Ectodermal cell (in vitro differentiated cells): Measurements from ENCODE around the gene LBH. TPM values are rescaled to one million over a fixed set of nuclear protein-coding genes. Genes with fewer than 3 reads are reported as not detected.

Experiments used
- H3K27ac ChIP-seq: 2 replicates; pipeline ENCODE4 v1.7.0; 2013; ENCODE audit warnings: mild to moderate bottlenecking, low read depth, low read length; ENCODE audit not compliant: insufficient read depth, poor library complexity, severe bottlenecking
- H3K27me3 ChIP-seq: 2 replicates; pipeline ENCODE4 v1.7.0; 2013; ENCODE audit warnings: mild to moderate bottlenecking, low read length; ENCODE audit not compliant: insufficient read depth, control insufficient read depth, poor library complexity, severe bottlenecking
- H3K36me3 ChIP-seq: one replicate; pipeline ENCODE4 v1.7.0; 2013; ENCODE audit warnings: low read length; ENCODE audit not compliant: control insufficient read depth, insufficient read depth
- H3K4me1 ChIP-seq: one replicate; pipeline ENCODE4 v1.7.0; 2013; ENCODE audit warnings: low read length; ENCODE audit not compliant: control insufficient read depth, insufficient read depth
- H3K4me3 ChIP-seq: 2 replicates; pipeline ENCODE4 v1.7.0; 2013; ENCODE audit warnings: low read depth, low read length, control low read depth; ENCODE audit not compliant: insufficient read depth
- H3K9me3 ChIP-seq: 2 replicates; pipeline ENCODE4 v1.7.0; 2013; ENCODE audit warnings: mild to moderate bottlenecking, low read length, moderate library complexity; ENCODE audit not compliant: control insufficient read depth
- WGBS, 2 experiments: methylation state at CpG; one replicate each; pipeline ENCODE4 v1.1.7; 2013; ENCODE audit warnings: missing lambda C conversion rate in 2 of 2; 5-methylcytosine and 5-hydroxymethylcytosine counted together
- polyA plus RNA-seq, 4 experiments: library from polyadenylated mRNA; stranded (reverse); fragments of 50-300 nt; gene quantifications; one replicate each; pipeline ENCODE4 v1.2.3, GENCODE V29; 2013

Gene LBH
- 2.9 TPM for polyA plus RNA-seq (2013, experiment 1 of 4)
- polyA plus RNA-seq (2013, experiment 2 of 4) = 2.6 TPM
- 5.2 TPM for polyA plus RNA-seq (2013, experiment 3 of 4)
- 3.2 TPM for polyA plus RNA-seq (2013, experiment 4 of 4)

DNA sequence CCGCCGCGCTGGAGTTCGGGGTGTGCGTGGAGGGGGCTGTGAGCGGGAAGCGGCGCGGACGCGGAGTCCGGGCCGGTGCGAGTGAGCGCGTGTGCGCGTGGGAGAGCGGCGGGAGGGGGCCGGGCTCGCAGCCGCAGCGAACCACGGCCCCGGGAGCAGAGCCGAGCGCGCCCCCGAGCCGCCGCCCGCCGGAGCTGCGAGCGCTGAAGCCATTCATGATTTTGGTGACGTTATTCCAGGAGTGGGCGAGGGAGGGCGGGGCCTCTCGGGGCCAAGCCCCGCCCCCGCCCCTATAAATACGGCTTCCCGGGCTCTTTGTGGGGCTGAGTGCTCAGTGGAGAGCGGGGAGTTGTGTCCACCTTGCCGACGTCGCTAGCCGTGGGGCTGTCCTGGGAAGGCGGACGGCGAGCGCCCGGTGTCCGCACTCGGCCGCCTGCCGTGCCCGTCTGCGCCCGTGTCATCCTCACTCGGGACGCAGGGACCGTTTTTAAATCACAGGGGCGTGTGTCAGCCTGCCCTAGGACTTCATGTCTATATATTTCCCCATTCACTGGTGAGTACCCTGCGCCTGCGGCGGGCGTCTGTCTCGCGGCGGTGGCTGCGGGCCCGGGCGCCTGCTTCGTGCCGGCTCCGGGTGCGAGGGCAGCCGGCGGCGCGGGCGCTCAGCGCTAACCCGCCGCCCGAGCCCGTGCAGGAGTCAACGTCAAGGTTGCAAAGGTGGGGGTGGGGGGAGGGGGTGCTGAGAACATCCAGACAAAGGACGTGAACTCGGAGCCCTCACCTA lies at the start of gene LBH:
LBH (plus strand) TSS at position 323 of the 784 bp plus-strand sequence; CDS start at position 528, 205 bp downstream.
- H3K36me3 ChIP-seq = no peaks in the 10 kb centered on the region
- H3K27ac ChIP-seq = no peak within 1 kb of the TSS
- no peaks in the 10 kb centered on the region for H3K9me3 ChIP-seq
- peaks cover 7% of the 10 kb centered on the region for H3K4me1 ChIP-seq
- 0 to 1% methylated on average over 92 of the region's 92 CpGs for WGBS, 2 experiments
- H3K4me3 ChIP-seq = peak within 1 kb of the TSS; percentile 47
- H3K27me3 ChIP-seq = peaks cover 53% of the 10 kb centered on the region

DNA sequence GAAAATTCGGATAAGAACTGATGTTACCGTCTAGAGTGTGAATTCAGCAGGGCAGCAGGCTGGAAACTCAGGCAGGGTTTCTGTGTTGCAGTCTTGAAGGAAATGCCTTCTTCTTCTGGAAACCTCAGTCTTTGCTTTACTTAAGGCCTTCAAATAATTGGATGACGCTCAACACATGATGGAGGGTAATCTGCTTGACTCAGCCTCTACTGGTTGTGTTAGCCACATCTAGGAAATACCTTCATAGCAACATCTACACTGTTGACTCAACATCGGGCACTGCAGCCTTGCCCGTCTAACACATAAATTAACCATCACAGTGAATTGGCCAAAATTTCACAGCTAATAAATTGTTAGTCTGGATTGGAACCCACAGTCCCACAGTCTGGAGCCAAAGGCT lies 47.3 kb upstream of the LBH start:
- Histone ChIP-seq H3K4me3 (no peak overlapping the region), H3K27ac (no peak overlapping the region), H3K27me3 (no peaks in the 10 kb centered on the region), H3K9me3 (no peaks in the 10 kb centered on the region), H3K4me1 (no peaks in the 10 kb centered on the region), H3K36me3 (no peaks in the 10 kb centered on the region)
- 96 to 99% methylated on average over 5 of the region's 5 CpGs for WGBS, 2 experiments

DNA sequence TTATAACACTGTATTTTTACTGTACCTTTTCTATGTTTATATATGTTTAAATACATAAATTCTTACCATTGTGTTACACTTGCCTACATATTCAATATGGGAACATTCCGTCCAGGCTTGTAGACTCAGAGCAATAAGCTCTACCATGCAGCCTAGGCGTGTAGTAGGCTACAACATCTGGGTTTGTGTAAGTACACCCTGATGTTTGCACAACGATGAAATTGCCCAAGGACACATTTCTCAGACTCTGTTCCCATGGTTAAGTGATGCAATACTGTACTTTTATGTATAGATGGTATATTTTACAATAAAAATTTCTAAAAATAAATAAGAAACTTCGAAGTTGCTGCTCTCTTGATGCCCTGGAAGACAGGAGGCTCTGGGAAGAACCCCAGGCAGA lies 46.2 kb upstream of the LBH start:
- Histone ChIP-seq H3K9me3 (no peaks in the 10 kb centered on the region), H3K4me1 (no peaks in the 10 kb centered on the region), H3K27ac (no peak overlapping the region), H3K4me3 (no peak overlapping the region), H3K36me3 (no peaks in the 10 kb centered on the region), H3K27me3 (no peaks in the 10 kb centered on the region)
- WGBS, 2 experiments = 93 to 99% methylated on average over 3 to 4 of the region's 4 CpGs

DNA sequence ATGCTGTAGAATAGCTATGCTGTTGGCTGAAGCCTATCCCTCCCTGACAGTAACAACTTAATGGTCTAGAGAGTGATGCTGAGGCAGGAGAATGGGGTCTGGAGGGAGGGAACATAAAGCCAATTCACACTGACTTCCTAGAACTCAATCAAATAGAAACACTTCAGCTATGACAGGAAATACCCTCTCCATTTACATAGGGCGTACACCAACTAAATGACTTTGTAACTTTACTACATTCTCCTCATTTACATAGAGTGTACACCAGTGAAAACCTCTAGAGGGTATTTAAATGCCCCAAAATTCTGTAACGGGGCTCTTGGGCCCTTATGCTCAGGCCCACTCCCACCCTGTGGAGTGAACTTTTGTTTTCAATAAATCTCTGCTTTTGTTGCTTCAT lies 43.0 kb upstream of the LBH start:
- no peak overlapping the region for H3K27ac ChIP-seq
- WGBS, 2 experiments = 91 to 92% methylated on average over 2 of the region's 2 CpGs
- H3K4me3 ChIP-seq = no peak overlapping the region
- no peaks in the 10 kb centered on the region for H3K9me3 ChIP-seq
- H3K36me3 ChIP-seq = no peaks in the 10 kb centered on the region
- no peaks in the 10 kb centered on the region for H3K27me3 ChIP-seq
- no peaks in the 10 kb centered on the region for H3K4me1 ChIP-seq

DNA sequence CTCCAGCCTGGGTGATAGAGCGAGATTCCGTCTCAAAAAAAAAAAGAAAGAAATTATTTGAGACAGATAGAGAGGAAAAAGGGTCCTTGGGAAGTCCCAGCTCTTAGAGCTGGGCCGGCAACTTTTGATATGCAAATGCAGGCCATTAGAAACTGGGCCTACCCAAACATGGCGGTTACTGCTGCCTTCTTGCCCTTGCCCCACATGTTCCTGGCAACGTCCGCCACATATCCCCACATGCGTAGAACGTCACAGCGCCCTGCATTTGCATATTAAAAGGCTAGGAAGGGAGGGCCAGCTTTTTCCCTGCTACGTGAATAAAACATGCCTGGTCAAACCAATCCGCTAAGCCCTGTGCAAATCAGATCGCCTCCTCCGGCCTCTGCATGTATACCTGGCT lies 40.7 kb upstream of the LBH start:
- H3K36me3 ChIP-seq = no peaks in the 10 kb centered on the region
- H3K4me3 ChIP-seq = no peak overlapping the region
- H3K4me1 ChIP-seq = no peaks in the 10 kb centered on the region
- H3K27ac ChIP-seq = no peak overlapping the region
- H3K9me3 ChIP-seq = no peaks in the 10 kb centered on the region
- 88 to 91% methylated on average over 13 of the region's 13 CpGs for WGBS, 2 experiments
- H3K27me3 ChIP-seq = no peaks in the 10 kb centered on the region

DNA sequence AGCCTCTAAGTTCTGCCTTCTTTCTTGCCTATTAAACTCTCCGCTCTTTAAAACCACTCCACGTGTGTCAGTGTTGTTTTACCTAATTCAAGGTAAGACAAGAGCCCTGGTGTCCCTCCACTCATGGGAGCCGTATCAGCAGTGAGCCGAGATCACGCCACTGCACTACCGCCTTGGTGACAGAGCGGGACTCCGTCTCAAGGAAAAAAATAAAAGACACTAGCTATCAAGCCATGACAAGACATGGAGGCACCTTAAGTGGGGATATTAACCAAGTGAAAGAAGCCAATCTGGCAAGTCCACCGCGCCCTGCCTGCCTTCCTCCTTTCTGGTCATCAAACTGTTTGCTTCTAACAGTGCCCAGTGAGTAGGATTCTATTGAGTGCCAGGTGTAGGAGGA lies 40.2 kb upstream of the LBH start:
- Histone ChIP-seq H3K27ac (no peak overlapping the region), H3K9me3 (no peaks in the 10 kb centered on the region), H3K27me3 (no peaks in the 10 kb centered on the region), H3K4me3 (no peak overlapping the region), H3K36me3 (no peaks in the 10 kb centered on the region), H3K4me1 (no peaks in the 10 kb centered on the region)
- 95 to 97% methylated on average over 10 of the region's 10 CpGs for WGBS, 2 experiments

DNA sequence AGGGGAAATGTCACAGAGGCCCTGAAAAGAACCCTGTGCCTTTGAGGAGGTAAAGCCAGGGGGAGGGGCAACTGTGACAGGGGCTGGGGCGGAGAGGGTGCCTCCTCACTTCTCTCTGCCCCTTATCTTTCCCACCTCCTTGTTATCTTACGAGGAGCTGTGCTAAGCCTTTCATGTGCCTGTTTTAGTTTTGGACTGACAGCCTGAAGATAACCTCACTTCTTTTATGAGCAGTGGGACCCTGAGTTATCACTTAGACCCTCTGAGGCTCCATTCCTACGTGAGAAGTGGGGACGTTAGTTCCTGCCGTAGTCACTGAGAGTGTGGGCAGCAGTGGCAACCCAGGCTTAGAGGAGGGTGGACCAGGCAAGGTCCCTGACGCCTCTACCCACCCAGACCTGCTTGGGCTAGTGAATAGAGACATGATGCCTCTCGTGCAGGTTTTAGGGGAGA lies 39.5 kb upstream of the LBH start:
- H3K27ac ChIP-seq = no peak overlapping the region
- 82 to 85% methylated on average over 7 of the region's 7 CpGs for WGBS, 2 experiments
- no peaks in the 10 kb centered on the region for H3K9me3 ChIP-seq
- H3K4me3 ChIP-seq = no peak overlapping the region
- H3K27me3 ChIP-seq = no peaks in the 10 kb centered on the region
- H3K36me3 ChIP-seq = no peaks in the 10 kb centered on the region
- H3K4me1 ChIP-seq = no peaks in the 10 kb centered on the region

DNA sequence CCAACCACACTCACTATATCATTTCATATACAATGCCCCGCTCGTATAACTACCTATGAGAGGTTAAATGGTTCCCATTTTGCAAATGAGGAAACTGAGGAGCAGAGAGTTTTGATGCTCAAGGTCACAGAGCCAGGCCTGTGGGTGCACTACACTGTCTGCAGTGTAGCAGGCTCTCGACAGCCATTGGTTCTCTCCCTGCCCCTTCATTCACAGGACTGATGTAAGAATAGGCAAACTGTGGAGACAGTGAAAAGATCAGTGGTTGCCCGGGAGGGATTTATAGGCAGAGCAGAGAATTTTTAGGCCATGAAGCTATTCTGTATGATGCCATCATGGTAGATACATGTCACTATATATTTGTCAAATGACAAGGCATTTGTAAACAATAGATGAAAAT lies 39.0 kb upstream of the LBH start:
- H3K4me1 ChIP-seq = no peaks in the 10 kb centered on the region
- no peaks in the 10 kb centered on the region for H3K27me3 ChIP-seq
- no peaks in the 10 kb centered on the region for H3K9me3 ChIP-seq
- WGBS, 2 experiments = 92 to 93% methylated on average over 4 of the region's 4 CpGs
- no peak overlapping the region for H3K27ac ChIP-seq
- H3K36me3 ChIP-seq = no peaks in the 10 kb centered on the region
- H3K4me3 ChIP-seq = no peak overlapping the region

DNA sequence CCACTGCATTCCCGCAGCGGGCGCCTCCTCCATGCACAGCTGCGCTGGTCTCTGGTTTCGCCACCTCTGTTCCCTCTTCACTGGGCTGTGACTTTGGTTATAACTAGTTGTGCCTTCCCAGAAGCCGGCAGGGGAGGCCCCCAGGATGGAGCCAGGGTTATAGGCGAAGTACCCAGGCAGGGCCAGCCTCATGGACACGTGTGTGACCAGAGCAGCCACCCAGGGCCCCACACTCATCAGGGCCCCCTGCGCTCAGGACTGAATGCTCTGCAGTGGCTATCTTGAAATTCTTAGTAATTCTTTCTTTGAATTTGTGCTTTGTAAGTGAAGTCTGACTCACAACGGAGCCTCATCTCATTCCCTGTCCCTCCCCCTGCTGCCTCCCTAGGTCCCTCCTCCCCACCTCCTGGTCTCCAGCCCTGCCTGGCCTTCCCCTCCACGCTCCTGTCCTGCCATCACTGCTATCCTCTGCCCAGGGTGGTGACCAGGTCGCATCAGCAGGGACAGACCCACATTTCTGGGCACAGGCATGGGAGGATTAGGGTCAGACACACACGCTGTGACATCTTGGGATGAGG lies 38.1 kb upstream of the LBH start:
- Histone ChIP-seq H3K27me3 (no peaks in the 10 kb centered on the region), H3K36me3 (no peaks in the 10 kb centered on the region), H3K9me3 (no peaks in the 10 kb centered on the region), H3K4me1 (no peaks in the 10 kb centered on the region), H3K27ac (no peak overlapping the region), H3K4me3 (no peak overlapping the region)
- 87 to 90% methylated on average over 13 of the region's 13 CpGs for WGBS, 2 experiments

DNA sequence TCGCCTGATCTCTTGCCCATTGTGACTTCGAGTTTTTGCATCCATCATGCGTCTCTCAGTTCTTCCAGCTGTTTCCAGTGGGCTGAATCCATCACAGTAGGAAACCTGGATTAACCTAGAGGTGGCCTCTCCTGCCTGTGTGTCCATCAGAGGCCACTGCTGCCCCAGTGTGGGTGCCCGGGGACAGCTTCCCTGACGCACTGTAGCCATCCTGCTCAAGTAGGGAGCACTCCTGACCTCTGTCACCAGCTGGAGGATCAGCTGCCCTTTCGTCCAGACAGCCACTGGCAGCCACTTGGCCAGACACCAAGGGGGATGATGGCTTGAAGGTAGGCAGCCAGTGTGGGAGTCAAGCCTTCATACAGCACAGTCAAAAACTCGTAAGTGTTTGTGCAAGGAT lies 36.9 kb upstream of the LBH start:
- Histone ChIP-seq H3K36me3 (no peaks in the 10 kb centered on the region), H3K4me3 (no peak overlapping the region), H3K27me3 (no peaks in the 10 kb centered on the region), H3K9me3 (no peaks in the 10 kb centered on the region), H3K27ac (no peak overlapping the region), H3K4me1 (no peaks in the 10 kb centered on the region)
- 77% methylated on average over 7 of the region's 7 CpGs for WGBS, 2 experiments
